Activated T-cell treated with anti-CD3 and anti-CD28 coated beads for 1 hour (primary cell): ENCODE results near the gene HS6ST3.
"Not testable (repeated sequence)": the region's sequence is repeated elsewhere in the genome, so short reads cannot be mapped to it uniquely, and the experiment has no call there.

Source experiments
- DNase-seq: peaks from one replicate; pipeline ENCODE4 v3.0.0-alpha.2; 2020; ENCODE audit warnings: low read depth

HS6ST3 gene

GRCh38 chr13:96431044-96431581 lies 341.2 kb downstream of the HS6ST3 start:
- DNase-seq, result no peak

DNA sequence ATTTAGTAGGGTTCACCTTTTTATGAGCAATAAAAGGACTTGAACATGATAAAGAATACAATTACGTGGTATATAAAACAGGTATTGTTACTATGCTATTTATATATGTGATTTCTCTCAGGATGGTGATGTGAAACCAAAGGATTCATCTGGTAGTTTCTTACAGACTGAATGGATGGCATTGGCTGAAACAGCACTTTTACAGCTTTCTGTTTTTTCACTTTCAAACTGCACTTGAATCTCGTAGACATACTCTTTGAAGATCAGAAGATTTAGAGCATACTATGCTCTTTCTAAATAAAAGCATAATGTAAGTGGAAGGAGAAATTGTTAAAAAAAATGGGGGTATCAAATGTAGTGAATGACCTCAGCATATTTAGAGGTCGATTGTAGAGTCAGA lies 354.8 kb downstream of the HS6ST3 start:
- no peak for DNase-seq

- no peak for DNase-seq
Observed at GRCh38 chr13:96449920-96450319, 360.0 kb downstream of the HS6ST3 start.

GRCh38 chr13:96450326-96451020 lies 360.6 kb downstream of the HS6ST3 start:
- no peak for DNase-seq

GRCh38 chr13:96454466-96454865 lies 364.6 kb downstream of the HS6ST3 start:
- DNase-seq, result no peak

DNA sequence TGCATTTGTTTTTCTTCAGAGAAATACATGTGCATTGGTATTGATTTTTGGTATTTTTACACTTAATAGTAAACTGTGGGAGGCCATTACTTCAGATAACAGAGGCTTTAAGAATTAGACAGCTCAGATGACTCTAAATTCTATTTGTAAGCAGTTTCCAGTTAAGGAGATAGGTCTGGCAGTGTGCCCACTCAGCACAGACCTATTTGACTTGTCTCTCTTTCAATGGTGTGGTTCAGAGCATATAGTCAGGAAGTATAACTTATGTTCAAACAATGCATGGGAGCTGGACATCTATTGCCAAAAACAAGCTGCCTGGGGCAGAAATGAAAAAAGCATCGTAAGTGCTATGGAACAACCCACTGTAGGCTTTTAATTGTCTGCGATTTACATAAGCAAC lies 370.7 kb downstream of the HS6ST3 start:
- no peak for DNase-seq

DNA sequence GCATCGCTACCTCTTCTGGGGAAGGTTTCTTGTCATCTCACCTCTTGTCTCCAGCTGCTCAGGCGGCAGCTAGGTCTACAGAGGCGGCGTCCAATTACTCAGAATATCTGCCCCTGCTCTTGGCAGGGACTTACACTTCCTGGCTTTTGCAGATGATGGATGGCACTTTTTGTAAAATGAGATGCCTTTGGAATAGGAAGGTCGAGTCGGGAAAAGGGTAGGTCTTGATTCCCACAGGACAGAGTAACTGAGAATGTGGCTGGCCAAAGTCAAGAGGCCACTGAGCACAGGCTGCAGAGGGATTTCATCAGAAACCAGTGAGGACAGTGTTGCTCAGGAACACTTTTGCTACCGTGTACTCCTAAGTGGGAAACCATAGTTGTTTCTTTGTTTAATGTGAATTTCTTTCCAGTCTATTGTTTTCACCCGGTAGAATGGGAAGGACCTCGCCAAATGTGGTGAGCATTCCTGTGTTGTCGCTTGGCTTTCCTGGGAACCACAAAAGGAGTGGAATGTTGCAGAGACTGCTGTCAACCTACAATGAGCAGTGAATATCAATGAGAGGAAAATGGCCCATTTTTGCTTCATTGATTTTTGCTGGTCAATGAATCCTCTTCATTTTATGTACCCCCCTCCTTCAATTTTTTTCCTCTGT lies 383.7 kb downstream of the HS6ST3 start:
- DNase-seq, result no peak

GRCh38 chr13:96474181-96474557 lies 384.3 kb downstream of the HS6ST3 start:
- no peak for DNase-seq

DNA sequence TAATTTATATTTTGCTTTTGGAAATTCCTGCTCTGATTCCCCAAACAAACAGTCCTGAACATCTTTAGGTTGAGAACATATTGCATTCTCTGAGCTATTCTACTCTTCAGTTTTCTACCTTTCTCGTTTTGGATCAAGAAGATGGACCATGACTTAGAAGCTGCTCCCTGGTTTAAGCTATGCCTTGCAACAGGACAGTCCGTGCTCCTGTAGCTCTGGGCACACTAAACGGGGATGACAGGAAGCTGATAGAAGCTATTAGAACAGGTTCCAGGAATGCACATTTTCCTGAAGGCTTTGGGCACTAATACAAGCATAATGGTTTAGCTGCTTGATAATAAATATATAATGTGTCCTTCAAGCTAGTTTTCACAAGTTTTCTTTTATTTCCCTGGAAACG lies 385.2 kb downstream of the HS6ST3 start:
- no peak for DNase-seq

GRCh38 chr13:96481482-96481881 lies 391.6 kb downstream of the HS6ST3 start:
- DNase-seq, result no peak

- DNase-seq, result no peak
Observed at GRCh38 chr13:96490496-96490989, 400.6 kb downstream of the HS6ST3 start.

DNA sequence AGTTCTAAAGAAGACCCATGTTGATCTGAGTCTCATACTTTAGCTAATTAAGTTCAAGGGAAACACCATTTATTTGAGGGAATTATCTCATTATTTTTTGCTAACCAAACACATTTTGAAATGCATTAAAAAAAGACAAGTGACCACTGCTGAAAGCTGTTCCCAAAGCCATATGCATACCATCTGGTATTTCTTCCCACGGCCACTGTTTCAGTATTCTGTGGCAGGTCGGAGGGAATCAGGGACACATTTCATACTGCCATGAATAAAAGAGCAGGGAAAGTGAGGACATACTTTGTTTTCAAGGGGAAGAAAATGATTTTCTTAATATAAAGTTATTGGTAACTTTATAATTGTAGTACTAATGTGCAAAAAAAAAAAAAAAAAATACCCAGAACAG lies 401.2 kb downstream of the HS6ST3 start:
- no peak for DNase-seq

GRCh38 chr13:96492766-96493165 lies 402.9 kb downstream of the HS6ST3 start:
- no peak for DNase-seq

DNA sequence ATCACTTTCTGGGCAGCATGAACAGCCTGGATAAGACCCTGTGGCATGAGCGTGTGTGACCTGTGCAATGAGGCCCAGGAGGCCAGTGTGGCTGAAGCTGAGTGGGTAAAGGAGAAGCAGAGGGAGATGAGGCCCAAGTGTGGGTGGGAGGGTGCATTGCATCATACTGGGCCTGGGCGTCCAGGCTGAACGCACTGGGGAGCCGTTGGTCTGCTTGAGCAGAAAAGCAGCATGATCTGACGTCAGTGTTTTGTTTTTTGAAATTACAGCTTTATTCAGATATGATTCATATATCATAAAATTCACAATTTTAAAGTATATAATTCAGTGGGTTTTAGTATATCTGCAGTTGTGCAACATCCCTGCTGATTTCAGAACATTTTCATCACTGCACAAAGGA lies 409.7 kb downstream of the HS6ST3 start:
- no peak for DNase-seq

DNA sequence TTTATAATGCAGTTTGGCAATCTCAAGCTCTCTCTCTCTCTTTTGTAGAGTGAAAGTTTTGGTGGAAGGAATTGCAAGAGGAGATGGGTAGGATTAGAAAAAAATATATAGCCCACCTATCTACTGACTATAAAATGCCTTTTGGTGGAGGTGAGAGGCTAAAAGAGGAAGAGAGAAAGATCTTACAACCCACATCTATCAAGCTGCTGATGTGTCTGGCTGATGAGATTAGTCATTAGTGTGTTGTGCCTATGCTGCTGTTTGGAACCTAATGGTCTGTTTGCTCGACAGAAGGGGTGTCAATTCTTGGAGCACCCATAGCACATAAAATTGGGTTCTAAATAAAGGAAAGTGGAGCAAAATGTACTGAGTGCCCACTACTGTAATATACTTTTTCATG lies 411.0 kb downstream of the HS6ST3 start:
- DNase-seq, result no peak

GRCh38 chr13:96503481-96503880 lies 413.6 kb downstream of the HS6ST3 start:
- no peak for DNase-seq

DNA sequence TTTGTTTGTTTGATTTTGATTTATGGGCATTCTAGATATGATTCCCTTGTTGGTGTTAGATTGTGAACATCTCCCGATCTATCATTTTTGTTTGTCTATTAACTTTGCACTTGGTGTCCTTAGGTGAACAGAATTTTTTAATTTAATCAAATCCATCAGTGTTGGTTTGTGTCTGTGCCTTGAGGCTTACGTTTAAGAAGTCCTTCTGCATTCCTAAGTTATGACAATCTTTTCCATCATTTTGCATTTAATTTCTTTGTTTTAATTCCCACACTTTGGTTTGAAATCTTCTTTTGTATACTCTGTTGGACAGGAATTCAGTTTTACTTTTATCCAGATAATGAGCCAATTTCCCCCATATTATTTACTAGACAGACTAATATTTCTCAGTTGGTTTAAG lies 421.7 kb downstream of the HS6ST3 start:
- no peak for DNase-seq

- no peak for DNase-seq
Observed at GRCh38 chr13:96519380-96519779, 429.5 kb downstream of the HS6ST3 start.

- DNase-seq, result not testable (repeated sequence)
Observed at GRCh38 chr13:96524398-96525020, 434.6 kb downstream of the HS6ST3 start.

GRCh38 chr13:96525715-96526114 lies 435.8 kb downstream of the HS6ST3 start:
- DNase-seq, result no peak

DNA sequence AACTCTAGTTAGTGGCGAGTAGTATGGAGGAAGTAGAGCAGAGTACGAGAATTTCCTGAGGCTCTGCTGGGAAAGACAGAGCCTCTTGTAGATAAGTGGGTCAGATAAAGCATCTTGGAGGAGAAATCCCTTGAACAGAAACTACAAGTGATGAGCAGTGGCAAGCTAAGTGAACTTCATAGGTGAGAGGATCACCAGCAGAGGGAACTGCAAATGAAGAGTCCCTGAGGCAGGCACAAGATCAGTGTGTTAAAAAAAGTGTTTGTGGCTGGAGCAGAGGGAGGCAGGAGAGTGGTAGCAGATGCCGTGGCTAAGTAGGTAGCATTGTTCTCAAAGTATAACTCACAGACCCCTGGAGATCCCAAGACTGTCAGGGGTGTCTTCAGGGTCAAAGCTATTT lies 437.6 kb downstream of the HS6ST3 start:
- no peak for DNase-seq

DNA sequence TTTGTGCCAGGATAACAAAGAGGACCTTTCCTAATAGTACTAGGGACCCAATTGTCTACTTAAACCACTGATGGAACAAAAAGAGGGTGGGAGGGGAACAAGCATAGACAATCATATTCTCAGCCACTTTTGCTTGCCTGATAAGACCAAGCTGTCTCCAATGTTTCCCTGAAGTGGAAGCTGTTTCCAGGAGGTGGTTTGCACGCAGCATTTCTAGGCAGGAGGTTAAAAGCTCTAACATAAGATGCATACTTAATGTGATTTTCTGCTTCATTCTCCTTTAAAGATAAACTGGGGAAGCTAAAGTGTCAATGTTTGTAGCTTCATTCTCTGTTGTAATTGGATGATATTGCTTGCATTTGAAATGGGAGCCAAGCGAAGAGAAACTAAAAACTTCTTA lies 442.9 kb downstream of the HS6ST3 start:
- no peak for DNase-seq

GRCh38 chr13:96533408-96533807 lies 443.5 kb downstream of the HS6ST3 start:
- DNase-seq, result no peak
